HCT116 (cell line): ENCODE results near the gene UBE4A. TPM values are rescaled to one million over a fixed set of nuclear protein-coding genes. Genes with fewer than 3 reads are reported as not detected.

ENCODE experiments used
- ATAC-seq: fragments of 200-7000 bp; cut with Tn5 transposase; 2 replicates; pipeline ENCODE4 v1.9.1; 2020; ENCODE audit warnings: mild to moderate bottlenecking, moderate library complexity
- BruUV-seq: library from RNA; stranded (reverse); fragments of 400-500 nt; replicated peaks from 2 replicates; lab custom pipeline; 2021; lab: Mats Ljungman, UMichigan
- CTCF ChIA-PET: fragments of 300-600 bp; sonication (Branson Sonifier 250); formaldehyde crosslinking; loops from one replicate; lab custom pipeline; 2021; ENCODE audit warnings: antibody characterized with exemption; lab: Charles Lee
- POLR2A ChIA-PET: fragments of 300-600, 350-600 bp; sonication (Branson Sonifier 250); formaldehyde crosslinking; loops from one replicate; lab custom pipeline; 2021; ENCODE audit warnings: antibody characterized with exemption; lab: Charles Lee
- RAD21 ChIA-PET, 2 experiments: fragments of 300-600 bp; sonication (Branson Sonifier 250); formaldehyde crosslinking; loops; one replicate each; lab custom pipeline; 2023; ENCODE audit warnings: low total read pairs in 2 of 2; ENCODE audit not compliant: uncharacterized antibody in 2 of 2, unreplicated experiment in 2 of 2, low non-redundant PET in 1 of 2; lab: Charles Lee
- DNase-seq: peaks from one replicate; pipeline ENCODE4 v3.0.0-alpha.2; 2010; ENCODE audit warnings: low read depth, low spot score
- H2AFZ ChIP-seq: fragments of 200-600 bp; shearing (Covaris generic), sonication (generic); 2 replicates; pipeline ENCODE4 v1.6.1; 2017; ENCODE audit warnings: low read depth, mixed run types, mixed read lengths, antibody characterized with exemption, low read length; ENCODE audit not compliant: poor library complexity, severe bottlenecking
- H3K27ac ChIP-seq: 2 replicates; pipeline ENCODE4 v1.5.1; 2012; ENCODE audit warnings: low read depth, low read length
- H3K27me3 ChIP-seq: fragments of 200-600 bp; sonication (generic); 2 replicates; pipeline ENCODE4 v1.6.1; 2016; ENCODE audit warnings: mixed run types, low read length, mixed read lengths; ENCODE audit not compliant: insufficient read depth
- H3K36me3 ChIP-seq, 2 experiments: fragments of 200-500 bp in 1 of 2; fragments of 200-600 bp in 1 of 2; sonication (Bioruptor generic) in 1 of 2; sonication (generic) in 1 of 2; 2 replicates each; pipeline versions ENCODE4 v1.5.1 to v1.6.1; 2014 to 2016; ENCODE audit warnings: low read length in 2 of 2, inconsistent platforms in 1 of 2, mixed read lengths in 1 of 2, mixed run types in 1 of 2; ENCODE audit not compliant: insufficient read depth in 2 of 2, control insufficient read depth in 1 of 2
- H3K4me1 ChIP-seq, 2 experiments: fragments of 200-600 bp in 1 of 2; sonication (generic) in 1 of 2; 2 replicates each; pipeline versions ENCODE4 v1.5.1 to v1.6.1; 2012 to 2017; ENCODE audit warnings: low read length in 2 of 2, inconsistent platforms in 1 of 2, mild to moderate bottlenecking in 1 of 2, mixed read lengths in 1 of 2, mixed run types in 1 of 2, moderate library complexity in 1 of 2; ENCODE audit not compliant: insufficient read depth in 2 of 2, control insufficient read depth in 1 of 2
- H3K4me2 ChIP-seq: fragments of 200-600 bp; sonication (generic); 2 replicates; pipeline ENCODE4 v1.6.1; 2017; ENCODE audit warnings: mixed run types, low read length, mixed read lengths
- H3K4me3 ChIP-seq, 2 experiments: fragments of 200-600 bp in 1 of 2; sonication (generic) in 1 of 2; replicated peaks in 1 of 2; 2 replicates each; pipeline ENCODE4 v1.5.1; 2011 to 2016; ENCODE audit warnings: low read length in 2 of 2, control low read depth in 1 of 2, low read depth in 1 of 2, mild to moderate bottlenecking in 1 of 2, mixed read lengths in 1 of 2, mixed run types in 1 of 2
- H3K79me2 ChIP-seq: fragments of 200-600 bp; sonication (generic); 2 replicates; pipeline ENCODE4 v1.6.1; 2017; ENCODE audit warnings: mild to moderate bottlenecking, mixed run types, low read length, moderate library complexity, mixed read lengths; ENCODE audit not compliant: insufficient read depth
- H3K9ac ChIP-seq: fragments of 200-600 bp; sonication (generic); 2 replicates; pipeline ENCODE4 v1.6.1; 2016; ENCODE audit warnings: low read length, mixed read lengths
- H3K9me2 ChIP-seq: fragments of 200-600 bp; sonication (generic), shearing (Covaris generic); 2 replicates; pipeline ENCODE4 v1.6.1; 2017; ENCODE audit warnings: mixed run types, mild to moderate bottlenecking, moderate library complexity; ENCODE audit not compliant: insufficient read depth
- H3K9me3 ChIP-seq, 2 experiments: fragments of 200-500 bp in 1 of 2; fragments of 200-600 bp in 1 of 2; sonication (Bioruptor generic) in 1 of 2; sonication (generic) in 1 of 2; 2 replicates each; pipeline ENCODE4 v1.6.1; 2014 to 2017; ENCODE audit warnings: low read length in 2 of 2, mixed read lengths in 2 of 2, inconsistent platforms in 1 of 2, low read depth in 1 of 2, mild to moderate bottlenecking in 1 of 2, mixed run types in 1 of 2, moderate library complexity in 1 of 2; ENCODE audit not compliant: control insufficient read depth in 1 of 2, insufficient read depth in 1 of 2
- H4K20me1 ChIP-seq: fragments of 200-600 bp; sonication (generic), shearing (Covaris generic); 2 replicates; pipeline ENCODE4 v1.6.1; 2017; ENCODE audit warnings: mixed run types, mild to moderate bottlenecking, moderate library complexity; ENCODE audit not compliant: insufficient read depth
- ATF3 ChIP-seq: IDR thresholded peaks from 2 replicates; pipeline ENCODE4 v1.6.1; 2012
- CBX3 ChIP-seq: IDR thresholded peaks from 2 replicates; pipeline ENCODE4 v1.6.1; 2012; ENCODE audit warnings: low read depth
- CEBPB ChIP-seq: IDR thresholded peaks from 2 replicates; pipeline ENCODE4 v1.6.1; 2012; ENCODE audit warnings: low read depth
- CTCF ChIP-seq, 3 experiments: fragments of 200-600 bp in 1 of 3; sonication (generic) in 1 of 3; IDR thresholded peaks in 2 of 3; conservative IDR thresholded peaks in 1 of 3; 2 replicates each; pipeline ENCODE4 v1.5.1; 2012 to 2017; ENCODE audit warnings: low read depth in 2 of 3, low read length in 2 of 3, antibody characterized with exemption in 1 of 3, borderline replicate concordance in 1 of 3, control low read depth in 1 of 3, mild to moderate bottlenecking in 1 of 3, mixed read lengths in 1 of 3, mixed run types in 1 of 3, moderate library complexity in 1 of 3; ENCODE audit not compliant: insufficient read depth in 1 of 3
- EGR1 ChIP-seq: IDR thresholded peaks from 2 replicates; pipeline ENCODE4 v1.6.1; 2012; ENCODE audit warnings: low read depth
- ELF1 ChIP-seq: IDR thresholded peaks from 2 replicates; pipeline ENCODE4 v1.6.1; 2012; ENCODE audit warnings: low read depth, borderline replicate concordance
- EZH2 ChIP-seq: fragments of 200-600 bp; sonication (generic); IDR thresholded peaks from 2 replicates; pipeline ENCODE4 v1.6.1; 2017; ENCODE audit warnings: antibody characterized with exemption, mixed run types
- MAX ChIP-seq: IDR thresholded peaks from 2 replicates; pipeline ENCODE4 v1.6.1; 2012
- POLR2A ChIP-seq: IDR thresholded peaks from 2 replicates; pipeline ENCODE4 v1.7.0; 2011; ENCODE audit warnings: borderline replicate concordance; ENCODE audit not compliant: insufficient read depth, insufficient read length; ENCODE audit errors: extremely low read depth
- POLR2AphosphoS5 ChIP-seq: IDR thresholded peaks from 2 replicates; pipeline ENCODE4 v1.6.1; 2011; ENCODE audit warnings: mild to moderate bottlenecking, low read depth, low read length, moderate library complexity
- SRF ChIP-seq: IDR thresholded peaks from 2 replicates; pipeline ENCODE4 v1.6.1; 2012; ENCODE audit warnings: low read depth
- intact Hi-C: fragments of 100-400 bp; cut with micrococcal nuclease; formaldehyde crosslinking; loops from 2 replicates; pipeline ENCODE4 v1.10.0; 2022
- total RNA-seq: library from RNA; stranded (reverse); gene quantifications from one replicate; pipeline ENCODE4 v1.2.1, GENCODE V29; 2021; ENCODE audit not compliant: unreplicated experiment

The UBE4A gene
- total RNA-seq, 1 experiment from 2014 or later, result 49.9 TPM

- Histone ChIP-seq H3K9ac (no peak overlapping the region), H2AFZ (no peak overlapping the region), H3K4me2 (no peak overlapping the region), H3K79me2 (no peaks in the 10 kb centered on the region), H3K36me3 (no peaks in the 10 kb centered on the region), H3K4me1 (peaks cover 0 to 4% of the 10 kb centered on the region in 2 experiments; a peak in 2 of 4 replicates)
- POLR2A ChIA-PET, result no interaction called here
- TF ChIP-seq CBX3 (no peak), CTCF (IDR thresholded peaks at IDR 0.05 in 2 of 3, conservative IDR thresholded peaks at IDR 0.05 in 1 of 3; ENCODE audit: borderline replicate concordance in 1 of 3, insufficient read depth in 1 of 3, low read depth in 2 of 3, low read length in 2 of 3) (no peak), ATF3 (no peak), MAX (no peak), POLR2A (no peak), ELF1 (no peak), SRF (no peak), CEBPB (no peak), POLR2AphosphoS5 (no peak), EZH2 (no peak), EGR1 (no peak)
- TF ChIP-seq, all 23 proteins: peak for 0
- ChIA-PET CTCF (no interaction called here), RAD21 (no interaction called here)
- intact Hi-C loops, result no loop called here
- H4K20me1 ChIP-seq, result no peaks in the 10 kb centered on the region
- H3K9me3 ChIP-seq, result no peaks in the 10 kb centered on the region
- H3K4me3 ChIP-seq, result no peak overlapping the region
- no peaks in the 10 kb centered on the region for H3K9me2 ChIP-seq
- no peaks in the 10 kb centered on the region; the same call in 1 of the 2 replicates for H3K27me3 ChIP-seq
- DNase-seq (no peak), ATAC-seq (no peak)
- BruUV-seq, result no TSS peak
- H3K27ac ChIP-seq, result no peak overlapping the region
These were observed 19.0 kb upstream of the UBE4A start for GRCh38 chr11:118340449-118340848.
